SU-DHL-6 (cell line): Measurements from ENCODE around the gene PRKN.

Experiments used
- H2AFZ ChIP-seq: fragments of 200-600 bp; sonication (generic); 2 replicates; pipeline ENCODE4 v1.6.1; 2014; ENCODE audit warnings: low read depth, mild to moderate bottlenecking, moderate library complexity, mixed read lengths, antibody characterized with exemption, low read length; ENCODE audit not compliant: severe bottlenecking
- H3F3A ChIP-seq: fragments of 200-600 bp; shearing (Covaris generic); 2 replicates; pipeline ENCODE4 v1.6.0; 2016; ENCODE audit warnings: antibody characterized with exemption, mild to moderate bottlenecking; ENCODE audit not compliant: insufficient read depth
- H3K27ac ChIP-seq: fragments of 200-600 bp; sonication (generic); 2 replicates; pipeline ENCODE4 v1.5.1; 2016; ENCODE audit warnings: low read depth, mild to moderate bottlenecking, low read length, moderate library complexity, mixed read lengths
- H3K27me3 ChIP-seq: fragments of 200-600 bp; sonication (generic), shearing (Covaris generic); 2 replicates; pipeline ENCODE4 v1.6.0; 2014; ENCODE audit warnings: mild to moderate bottlenecking, low read length
- H3K36me3 ChIP-seq: fragments of 200-600 bp; sonication (generic); 2 replicates; pipeline ENCODE4 v1.6.1; 2014; ENCODE audit warnings: mild to moderate bottlenecking, low read length, mixed read lengths
- H3K4me2 ChIP-seq: fragments of 300-600, 200-600 bp; shearing (Covaris generic), sonication (generic); 2 replicates; pipeline ENCODE4 v1.6.0; 2014; ENCODE audit warnings: low read length, low read depth, mild to moderate bottlenecking; ENCODE audit not compliant: poor library complexity, severe bottlenecking
- H3K4me3 ChIP-seq: fragments of 200-600 bp; sonication (generic); 2 replicates; pipeline ENCODE4 v1.5.1; 2014; ENCODE audit warnings: antibody characterized with exemption, low read length, mild to moderate bottlenecking, mixed read lengths; ENCODE audit not compliant: insufficient read depth, poor library complexity, severe bottlenecking
- H3K79me2 ChIP-seq: fragments of 200-600 bp; sonication (generic); 2 replicates; pipeline ENCODE4 v1.6.1; 2014; ENCODE audit warnings: mild to moderate bottlenecking, low read length, moderate library complexity; ENCODE audit not compliant: insufficient read depth
- H3K9ac ChIP-seq: fragments of 200-600 bp; sonication (generic); 2 replicates; pipeline ENCODE4 v1.7.0; 2014; ENCODE audit warnings: mild to moderate bottlenecking, low read length
- H3K9me2 ChIP-seq: fragments of 200-600 bp; sonication (generic); replicated peaks from 2 replicates; pipeline ENCODE4 v1.6.1; 2014; ENCODE audit warnings: low read length; ENCODE audit not compliant: insufficient read depth
- H3K9me3 ChIP-seq: fragments of 200-600 bp; sonication (generic); 2 replicates; pipeline ENCODE4 v1.6.1; 2014; ENCODE audit warnings: low read length, mixed read lengths; ENCODE audit not compliant: insufficient read depth
- H4K20me1 ChIP-seq: fragments of 200-600 bp; sonication (generic); 2 replicates; pipeline ENCODE4 v1.6.1; 2014; ENCODE audit warnings: low read depth, mild to moderate bottlenecking, antibody characterized with exemption, low read length, moderate library complexity, mixed read lengths
- EZH2phosphoT487 ChIP-seq: fragments of 200-600 bp; sonication (generic), shearing (Covaris generic); conservative IDR thresholded peaks from 2 replicates; pipeline ENCODE4 v1.6.1; 2018; ENCODE audit warnings: mild to moderate bottlenecking, antibody characterized with exemption, low read length, moderate library complexity, mixed read lengths
- TF ChIP-seq, protein P1 (sequence below): fragments of 200-600 bp; sonication (generic); IDR thresholded peaks from one replicate; pipeline ENCODE4 v1.5.1; 2017; ENCODE audit warnings: antibody characterized with exemption, mild to moderate bottlenecking, low read length, moderate library complexity; ENCODE audit not compliant: insufficient read depth, poor library complexity, severe bottlenecking

Gene PRKN

DNA sequence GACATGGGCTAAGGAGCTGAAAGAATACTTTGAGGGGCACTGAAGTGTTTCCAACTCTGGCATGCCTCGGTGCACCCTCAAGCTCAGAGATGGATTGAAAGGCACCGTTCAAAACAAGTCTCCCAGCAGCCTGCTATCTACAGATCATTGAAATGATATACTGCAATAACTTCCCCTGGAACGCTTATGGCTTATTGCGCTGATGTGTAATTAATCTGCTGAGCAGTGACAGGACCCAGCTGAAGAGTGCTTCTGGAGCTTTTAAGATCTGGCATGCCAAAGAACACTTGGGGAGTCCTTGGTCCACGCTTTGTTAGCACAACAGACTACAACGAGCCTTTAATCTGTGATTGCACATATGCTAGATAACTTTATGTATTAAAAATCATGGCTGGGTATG, 708.2 kb downstream of the PRKN start:
- TF ChIP-seq EZH2phosphoT487: no peak
- TF ChIP-seq, protein P1, sequence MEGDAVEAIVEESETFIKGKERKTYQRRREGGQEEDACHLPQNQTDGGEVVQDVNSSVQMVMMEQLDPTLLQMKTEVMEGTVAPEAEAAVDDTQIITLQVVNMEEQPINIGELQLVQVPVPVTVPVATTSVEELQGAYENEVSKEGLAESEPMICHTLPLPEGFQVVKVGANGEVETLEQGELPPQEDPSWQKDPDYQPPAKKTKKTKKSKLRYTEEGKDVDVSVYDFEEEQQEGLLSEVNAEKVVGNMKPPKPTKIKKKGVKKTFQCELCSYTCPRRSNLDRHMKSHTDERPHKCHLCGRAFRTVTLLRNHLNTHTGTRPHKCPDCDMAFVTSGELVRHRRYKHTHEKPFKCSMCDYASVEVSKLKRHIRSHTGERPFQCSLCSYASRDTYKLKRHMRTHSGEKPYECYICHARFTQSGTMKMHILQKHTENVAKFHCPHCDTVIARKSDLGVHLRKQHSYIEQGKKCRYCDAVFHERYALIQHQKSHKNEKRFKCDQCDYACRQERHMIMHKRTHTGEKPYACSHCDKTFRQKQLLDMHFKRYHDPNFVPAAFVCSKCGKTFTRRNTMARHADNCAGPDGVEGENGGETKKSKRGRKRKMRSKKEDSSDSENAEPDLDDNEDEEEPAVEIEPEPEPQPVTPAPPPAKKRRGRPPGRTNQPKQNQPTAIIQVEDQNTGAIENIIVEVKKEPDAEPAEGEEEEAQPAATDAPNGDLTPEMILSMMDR: no peak
- Histone ChIP-seq H3K9me3 (no peaks in the 10 kb centered on the region), H3K9ac (no peak overlapping the region), H3F3A (no peaks in the 10 kb centered on the region), H3K4me2 (no peak overlapping the region), H3K27ac (no peak overlapping the region), H3K9me2 (no peaks in the 10 kb centered on the region), H4K20me1 (no peaks in the 10 kb centered on the region), H2AFZ (no peak overlapping the region), H3K79me2 (no peaks in the 10 kb centered on the region), H3K4me3 (no peak overlapping the region), H3K36me3 (no peaks in the 10 kb centered on the region), H3K27me3 (no peaks in the 10 kb centered on the region)

DNA sequence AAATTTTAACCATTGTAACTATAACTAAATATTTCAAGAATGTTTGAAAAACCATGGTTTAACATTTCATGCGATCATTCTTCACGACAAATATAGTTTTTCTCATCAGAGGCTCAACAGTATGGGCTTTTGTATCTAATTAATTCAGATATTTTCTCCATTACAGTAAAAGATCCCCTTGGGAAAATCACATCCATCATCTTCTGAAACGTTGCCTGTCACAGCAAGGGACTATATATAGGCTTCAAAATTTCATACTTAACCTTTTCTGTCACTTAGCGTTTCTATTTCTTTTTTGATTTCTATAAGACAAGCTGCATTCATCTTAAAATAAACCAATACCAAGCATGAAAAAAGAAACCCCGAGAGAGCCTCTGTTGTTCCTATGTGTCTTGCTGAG, 710.0 kb downstream of the PRKN start:
- Histone ChIP-seq H4K20me1 (no peaks in the 10 kb centered on the region), H3K4me3 (no peak overlapping the region), H3K79me2 (no peaks in the 10 kb centered on the region), H2AFZ (no peak overlapping the region), H3K9ac (no peak overlapping the region), H3K4me2 (no peak overlapping the region), H3K9me2 (no peaks in the 10 kb centered on the region), H3K27me3 (no peaks in the 10 kb centered on the region), H3K9me3 (no peaks in the 10 kb centered on the region), H3K27ac (no peak overlapping the region), H3K36me3 (no peaks in the 10 kb centered on the region), H3F3A (no peaks in the 10 kb centered on the region)
- no peak for TF ChIP-seq EZH2phosphoT487
- TF ChIP-seq, protein P1: no peak

DNA sequence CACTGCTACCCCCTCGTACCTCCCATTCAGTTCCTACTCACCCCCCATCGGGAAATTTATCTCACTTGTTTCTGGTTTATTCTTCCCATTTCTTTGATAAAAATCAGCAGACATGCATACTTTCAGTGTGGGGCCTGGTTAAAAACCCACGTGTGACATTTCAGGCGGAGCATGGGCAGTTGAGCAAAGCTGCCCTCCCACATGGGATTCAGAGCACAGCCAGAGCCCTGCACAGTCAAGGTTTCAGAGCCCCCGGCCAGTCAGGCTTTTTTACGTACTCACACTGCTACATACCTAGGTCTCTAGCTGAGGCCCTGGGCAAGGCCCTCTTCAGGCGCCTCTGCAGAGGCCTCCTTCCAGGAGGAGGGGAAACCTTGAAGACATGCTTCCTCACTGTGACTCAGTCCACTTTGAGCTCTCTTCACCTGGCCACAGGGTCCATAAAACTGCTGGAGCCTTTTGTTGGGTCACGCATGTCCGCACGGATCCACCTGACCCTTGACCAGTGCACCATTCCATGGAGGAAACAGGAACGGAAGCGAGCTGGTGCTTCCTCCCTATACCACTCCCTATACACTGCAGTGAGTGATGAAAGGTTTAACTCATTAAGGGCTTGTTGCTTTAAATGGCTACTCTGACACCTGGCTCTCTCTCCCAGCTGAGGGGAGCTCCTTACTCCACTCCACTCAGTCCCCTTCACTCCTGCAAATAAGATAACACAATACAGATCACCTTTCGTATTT, 713.3 kb downstream of the PRKN start:
- Histone ChIP-seq H3K27ac (no peak overlapping the region), H3K9ac (no peak overlapping the region), H4K20me1 (no peaks in the 10 kb centered on the region), H3F3A (no peaks in the 10 kb centered on the region), H3K9me3 (no peaks in the 10 kb centered on the region), H3K9me2 (no peaks in the 10 kb centered on the region), H2AFZ (no peak overlapping the region), H3K36me3 (no peaks in the 10 kb centered on the region), H3K4me2 (no peak overlapping the region), H3K79me2 (no peaks in the 10 kb centered on the region), H3K27me3 (no peaks in the 10 kb centered on the region), H3K4me3 (no peak overlapping the region)
- TF ChIP-seq EZH2phosphoT487: no peak
- TF ChIP-seq, protein P1: no peak
